H9 (cell line): ENCODE data around the gene UQCC2. TPM values are rescaled to one million over a fixed set of nuclear protein-coding genes. Genes with fewer than 3 reads are reported as not detected.

Source experiments
- DNase-seq: peaks from one replicate; pipeline ENCODE4 v3.0.0-alpha.2; 2017
- H2AFZ ChIP-seq: one replicate; pipeline ENCODE4 v1.6.1; 2013; ENCODE audit warnings: mild to moderate bottlenecking, low read length, control low read depth, moderate library complexity
- H2AK5ac ChIP-seq: 2 replicates; pipeline ENCODE4 v1.6.1; 2013; ENCODE audit warnings: low read length, control low read depth, mixed read lengths; ENCODE audit not compliant: insufficient read length
- H2BK120ac ChIP-seq: one replicate; pipeline ENCODE4 v1.6.1; 2013; ENCODE audit warnings: low read depth, mild to moderate bottlenecking, low read length, control low read depth, inconsistent platforms; ENCODE audit not compliant: poor library complexity, severe bottlenecking
- H2BK12ac ChIP-seq: 2 replicates; pipeline ENCODE4 v1.6.1; 2013; ENCODE audit warnings: low read length, control low read depth, mixed read lengths, low read depth; ENCODE audit not compliant: insufficient read length
- H2BK15ac ChIP-seq: 2 replicates; pipeline ENCODE4 v1.6.1; 2013; ENCODE audit warnings: low read depth, low read length, control low read depth
- H2BK20ac ChIP-seq: one replicate; pipeline ENCODE4 v1.6.1; 2013; ENCODE audit warnings: low read depth, mild to moderate bottlenecking, low read length, control low read depth, inconsistent platforms; ENCODE audit not compliant: poor library complexity, severe bottlenecking
- H2BK5ac ChIP-seq: 2 replicates; pipeline ENCODE4 v1.6.1; 2013; ENCODE audit warnings: low read length, control low read depth, mixed read lengths; ENCODE audit not compliant: insufficient read length
- H3K14ac ChIP-seq: 2 replicates; pipeline ENCODE4 v1.6.1; 2013; ENCODE audit warnings: low read length, control low read depth; ENCODE audit not compliant: insufficient read depth
- H3K18ac ChIP-seq: 2 replicates; pipeline ENCODE4 v1.6.1; 2013; ENCODE audit warnings: low read depth, mild to moderate bottlenecking, mixed read lengths, low read length, control low read depth; ENCODE audit not compliant: insufficient read length
- H3K23ac ChIP-seq: 2 replicates; pipeline ENCODE4 v1.6.1; 2013; ENCODE audit warnings: low read length, control low read depth, mixed read lengths, low read depth; ENCODE audit not compliant: insufficient read length
- H3K23me2 ChIP-seq: 2 replicates; pipeline ENCODE4 v1.6.1; 2013; ENCODE audit warnings: low read depth, mild to moderate bottlenecking, mixed read lengths, low read length, control low read depth; ENCODE audit not compliant: insufficient read length, poor library complexity, severe bottlenecking
- H3K27ac ChIP-seq: 2 replicates; pipeline ENCODE4 v1.5.1; 2013; ENCODE audit warnings: low read length, control low read depth, mixed read lengths, low read depth; ENCODE audit not compliant: insufficient read length
- H3K27me3 ChIP-seq: 2 replicates; pipeline ENCODE4 v1.6.1; 2013; ENCODE audit warnings: low read length, control low read depth, inconsistent platforms; ENCODE audit not compliant: insufficient read depth
- H3K4ac ChIP-seq: 2 replicates; pipeline ENCODE4 v1.6.1; 2013; ENCODE audit warnings: low read depth, mild to moderate bottlenecking, control low read depth, inconsistent platforms, low read length, moderate library complexity
- H3K4me1 ChIP-seq: 2 replicates; pipeline ENCODE4 v1.6.1; 2013; ENCODE audit warnings: low read length, control low read depth, inconsistent platforms; ENCODE audit not compliant: insufficient read depth
- H3K4me2 ChIP-seq: 2 replicates; pipeline ENCODE4 v1.6.1; 2013; ENCODE audit warnings: low read length, control low read depth, mixed read lengths; ENCODE audit not compliant: insufficient read length, insufficient read depth
- H3K56ac ChIP-seq: 2 replicates; pipeline ENCODE4 v1.6.1; 2013; ENCODE audit warnings: low read depth, mild to moderate bottlenecking, mixed read lengths, low read length, control low read depth; ENCODE audit not compliant: insufficient read length
- H3K79me1 ChIP-seq: 2 replicates; pipeline ENCODE4 v1.6.1; 2013; ENCODE audit warnings: low read depth, mild to moderate bottlenecking, moderate library complexity, low read length, control low read depth, inconsistent platforms; ENCODE audit not compliant: insufficient read depth, poor library complexity, severe bottlenecking
- H3K79me2 ChIP-seq: 2 replicates; pipeline ENCODE4 v1.6.1; 2013; ENCODE audit warnings: low read length, control low read depth, inconsistent platforms; ENCODE audit not compliant: insufficient read depth
- H3K9ac ChIP-seq: 2 replicates; pipeline ENCODE4 v1.6.1; 2013; ENCODE audit warnings: low read length, control low read depth, mixed read lengths; ENCODE audit not compliant: insufficient read length; ENCODE audit errors: extremely low read depth
- H3K9me3 ChIP-seq: one replicate; pipeline ENCODE4 v1.6.1; 2013; ENCODE audit warnings: low read depth, low read length, inconsistent platforms; ENCODE audit not compliant: control insufficient read depth
- H3T11ph ChIP-seq: one replicate; pipeline ENCODE4 v1.6.1; 2013; ENCODE audit warnings: mild to moderate bottlenecking, low read length, control low read depth, inconsistent platforms
- H4K20me1 ChIP-seq: one replicate; pipeline ENCODE4 v1.6.1; 2013; ENCODE audit not compliant: control insufficient read depth, insufficient read length, insufficient read depth
- H4K5ac ChIP-seq: 2 replicates; pipeline ENCODE4 v1.6.1; 2013; ENCODE audit warnings: low read depth, mild to moderate bottlenecking, mixed read lengths, low read length, control low read depth; ENCODE audit not compliant: insufficient read length
- H4K8ac ChIP-seq: replicated peaks from 2 replicates; pipeline ENCODE4 v1.6.1; 2013; ENCODE audit warnings: low read length, control low read depth, mixed read lengths, low read depth; ENCODE audit not compliant: insufficient read length
- H4K91ac ChIP-seq: 2 replicates; pipeline ENCODE4 v1.6.1; 2013; ENCODE audit warnings: low read depth, mild to moderate bottlenecking, moderate library complexity, mixed read lengths, low read length, control low read depth; ENCODE audit not compliant: insufficient read length
- H3K27ac Mint-ChIP-seq, 3 experiments: 2 replicates in 2 of 3; 3 replicates in 1 of 3; pipeline ENCODE4 v1.8.0; 2020 to 2021; ENCODE audit warnings: mixed read lengths in 3 of 3, mild to moderate bottlenecking in 1 of 3, moderate library complexity in 1 of 3
- H3K27me3 Mint-ChIP-seq: 2 replicates; pipeline ENCODE4 v1.8.0; 2021; ENCODE audit warnings: low read depth, mild to moderate bottlenecking, moderate library complexity, mixed read lengths
- H3K36me3 Mint-ChIP-seq, 3 experiments: 2 replicates in 2 of 3; 3 replicates in 1 of 3; pipeline ENCODE4 v1.8.0; 2020 to 2021; ENCODE audit warnings: low read depth in 3 of 3, mixed read lengths in 3 of 3; ENCODE audit not compliant: insufficient read depth in 1 of 3
- H3K4me1 Mint-ChIP-seq, 2 experiments: 2 replicates each; pipeline ENCODE4 v1.8.0; 2020; ENCODE audit warnings: mixed read lengths in 2 of 2
- H3K4me3 Mint-ChIP-seq, 2 experiments: 2 replicates in 1 of 2; 3 replicates in 1 of 2; pipeline ENCODE4 v1.8.0; 2020 to 2021; ENCODE audit warnings: mild to moderate bottlenecking in 2 of 2, mixed read lengths in 2 of 2, moderate library complexity in 1 of 2
- H3K9me3 Mint-ChIP-seq, 2 experiments: 2 replicates in 1 of 2; 3 replicates in 1 of 2; pipeline ENCODE4 v1.8.0; 2020; ENCODE audit warnings: mild to moderate bottlenecking in 2 of 2, mixed read lengths in 2 of 2, moderate library complexity in 1 of 2
- CTCF ChIP-seq: fragments of 200-600 bp; sonication (generic); conservative IDR thresholded peaks from 3 replicates; pipeline ENCODE4 v1.8.0; 2021; ENCODE audit warnings: antibody characterized with exemption, mild to moderate bottlenecking
- WGBS: extraction: QIAGEN DNeasy Blood & Tissue Kit; methylation state at CpG from one replicate; pipeline ENCODE4 v1.1.7; 2013; ENCODE audit warnings: missing lambda C conversion rate, low lambda C conversion rate, mixed read lengths; ENCODE audit not compliant: insufficient read length; ENCODE audit errors: extremely low coverage; 5-methylcytosine and 5-hydroxymethylcytosine counted together
- total RNA-seq: library from RNA; stranded (reverse); gene quantifications from 2 replicates; pipeline ENCODE4 v1.2.1, GENCODE V29; 2021

Gene UQCC2
- total RNA-seq, 1 experiment from 2014 or later: 140 TPM

- peak; percentile 69 for DNase-seq
- Histone ChIP-seq H2BK12ac (no peak overlapping the region), H3K9me3 (no peaks in the 10 kb centered on the region), H2BK5ac (no peak overlapping the region), H4K20me1 (no peaks in the 10 kb centered on the region), H3K23ac (no peak overlapping the region), H4K5ac (no peak overlapping the region), H3K4me1 (no peaks in the 10 kb centered on the region), H2BK15ac (no peak overlapping the region), H3K9ac (no peak overlapping the region), H3K14ac (no peak overlapping the region), H4K8ac (no peak overlapping the region), H3K79me2 (no peaks in the 10 kb centered on the region), H3K18ac (no peak overlapping the region), H3K79me1 (no peaks in the 10 kb centered on the region), H3K56ac (no peak overlapping the region), H2AK5ac (no peak overlapping the region), H2AFZ (no peak overlapping the region), H3K4ac (no peak overlapping the region), H3K27ac (no peak overlapping the region), H4K91ac (no peak overlapping the region), H2BK20ac (no peak overlapping the region), H3K23me2 (no peaks in the 10 kb centered on the region), H3K27me3 (no peaks in the 10 kb centered on the region), H3K4me2 (no peak overlapping the region), H3T11ph (no peak overlapping the region), H2BK120ac (no peak overlapping the region)
- WGBS: no CpG with 5 or more reads among the region's 5 CpGs
- Mint-ChIP-seq H3K27ac (no peak overlapping the region), H3K4me1 (peaks cover 0 to 11% of the 10 kb centered on the region in 2 experiments; a peak in 2 of 4 replicates), H3K9me3 (no peaks in the 10 kb centered on the region), H3K27me3 (no peaks in the 10 kb centered on the region; the same call in 1 of the 2 replicates), H3K36me3 (peaks cover 27 to 80% (median 58%) of the 10 kb centered on the region in 3 experiments), H3K4me3 (no peak overlapping the region)
- peak; percentile 52 for TF ChIP-seq CTCF
Observed at GRCh38 chr6:33672808-33673207, 38.7 kb downstream of the UQCC2 start.
